ENCODE results near the gene CHI3L2. TPM values are rescaled to one million over a fixed set of nuclear protein-coding genes. Genes with fewer than 3 reads are reported as not detected.

CHI3L2 gene
- total and polyA plus RNA-seq, 2 of the 4 experiments (the other 2 are of a cell fraction), result 0.18 to 0.19 TPM

- H2BK5ac ChIP-seq (ENCODE audit: low read depth, low read length, poor library complexity, severe bottlenecking), result no peak overlapping the region
- H4K91ac ChIP-seq (ENCODE audit: insufficient read depth, low read depth, low read length), result no peak overlapping the region
- no peak overlapping the region for H3K4me2 ChIP-seq (ENCODE audit: low read depth, low read length)
- H2AK5ac ChIP-seq (ENCODE audit: low read depth, low read length), result no peak overlapping the region
- H3K4me3 ChIP-seq (ENCODE audit: insufficient read depth, low read depth, low read length), result no peak overlapping the region
- no peak overlapping the region for H3K23ac ChIP-seq (ENCODE audit: low read depth, low read length)
- POLR2A ChIA-PET (ENCODE audit: unreplicated experiment), result no interaction called here
- H4K20me1 ChIP-seq (ENCODE audit: insufficient read depth, low read length), result no peaks in the 10 kb centered on the region
- dilution Hi-C loops (cut with HindIII; ENCODE audit: low sequenced_read_pairs, unreplicated experiment), result no loop called here
- DNase-seq, result no peak
- no peaks in the 10 kb centered on the region for H3K79me1 ChIP-seq (ENCODE audit: low read depth in 1 of 2, low read length in 2 of 2)
- H2AK9ac ChIP-seq (replicated peaks; ENCODE audit: low read depth, low read length, poor library complexity), result no peak overlapping the region
- no peak overlapping the region for H4K8ac ChIP-seq (ENCODE audit: low read depth in 2 of 2, low read length in 2 of 2)
- no peak for TF ChIP-seq MXI1 (IDR thresholded peaks at IDR 0.05; ENCODE audit: borderline replicate concordance, low read depth, low read length)
- no peak for TF ChIP-seq CHD1 (IDR thresholded peaks at IDR 0.05; ENCODE audit: low read depth, low read length)
- no peak for TF ChIP-seq SMC3 (IDR thresholded peaks at IDR 0.05; ENCODE audit: low read depth, low read length)
- TF ChIP-seq CEBPB (IDR thresholded peaks at IDR 0.05; ENCODE audit: low read depth, low read length), result no peak
- CTCF ChIA-PET, result no interaction called here
- no peaks in the 10 kb centered on the region for H3K9me3 ChIP-seq (ENCODE audit: control insufficient read depth, insufficient read depth, low read length)
- no peak overlapping the region for H4K5ac ChIP-seq (ENCODE audit: low read depth, low read length)
- no peak overlapping the region for H2BK20ac ChIP-seq (ENCODE audit: low read depth, low read length)
- H3K4ac ChIP-seq (ENCODE audit: low read depth, low read length), result no peak overlapping the region
- H3K9me1 ChIP-seq (ENCODE audit: insufficient read depth, low read length), result peaks cover 2% of the 10 kb centered on the region; the same call in 1 of the 2 replicates
- H3K27me3 ChIP-seq (ENCODE audit: control insufficient read depth, insufficient read depth, low read length), result peaks cover 10% of the 10 kb centered on the region
- H2BK15ac ChIP-seq (ENCODE audit: low read depth, low read length), result no peak overlapping the region
- peaks cover 16% of the 10 kb centered on the region for H3K4me1 ChIP-seq (ENCODE audit: control insufficient read depth, insufficient read depth, low read length)
- BruUV-seq (replicated peaks), result no TSS peak
- WGBS, 2 experiments (ENCODE audit: extremely low coverage in 2 of 2, insufficient read length in 1 of 2), result no CpG with 5 or more reads among the region's 5 CpGs
- no peak overlapping the region for H3K56ac ChIP-seq (ENCODE audit: extremely low read depth, insufficient read depth, low read length)
- no peak overlapping the region for H3K14ac ChIP-seq (replicated peaks; ENCODE audit: low read depth, low read length)
- ATAC-seq (ENCODE audit: low read depth), result no peak
- intact Hi-C loops (cut with micrococcal nuclease), result no loop called here
- H3K9ac ChIP-seq (ENCODE audit: low read depth, low read length), result no peak overlapping the region
- no peak overlapping the region for H2BK120ac ChIP-seq (ENCODE audit: low read depth, low read length)
- H2AFZ ChIP-seq (replicated peaks; ENCODE audit: low read length, poor library complexity), result no peak overlapping the region
- in situ Hi-C loops (cut with MboI; ENCODE audit: low sequenced_read_pairs), result no loop called here
- no peak overlapping the region for H3K18ac ChIP-seq (ENCODE audit: low read depth, low read length)
- no peaks in the 10 kb centered on the region for H3K36me3 ChIP-seq (ENCODE audit: control insufficient read depth, insufficient read depth, low read length)
- no peak overlapping the region for H3K27ac ChIP-seq (ENCODE audit: insufficient read depth, low read length)
Measured at GRCh38 chr1:111201275-111202090, 26.0 kb upstream of the CHI3L2 start.
